Head of caudate nucleus (tissue), 42 donors: ENCODE results near the gene HEXIM1.

Experiments used
- DNase-seq, 42 donors: peaks; one replicate each; pipeline versions ENCODE4 v3.0.0 to v3.0.0-alpha.2; 2020 to 2021; ENCODE audit warnings: mixed read lengths in 7 of 42
- intact Hi-C: fragments of 100-400 bp; cut with DNase I; formaldehyde crosslinking; loops from one replicate; pipeline ENCODE4 v1.15.0; 2022

HEXIM1 gene

DNA sequence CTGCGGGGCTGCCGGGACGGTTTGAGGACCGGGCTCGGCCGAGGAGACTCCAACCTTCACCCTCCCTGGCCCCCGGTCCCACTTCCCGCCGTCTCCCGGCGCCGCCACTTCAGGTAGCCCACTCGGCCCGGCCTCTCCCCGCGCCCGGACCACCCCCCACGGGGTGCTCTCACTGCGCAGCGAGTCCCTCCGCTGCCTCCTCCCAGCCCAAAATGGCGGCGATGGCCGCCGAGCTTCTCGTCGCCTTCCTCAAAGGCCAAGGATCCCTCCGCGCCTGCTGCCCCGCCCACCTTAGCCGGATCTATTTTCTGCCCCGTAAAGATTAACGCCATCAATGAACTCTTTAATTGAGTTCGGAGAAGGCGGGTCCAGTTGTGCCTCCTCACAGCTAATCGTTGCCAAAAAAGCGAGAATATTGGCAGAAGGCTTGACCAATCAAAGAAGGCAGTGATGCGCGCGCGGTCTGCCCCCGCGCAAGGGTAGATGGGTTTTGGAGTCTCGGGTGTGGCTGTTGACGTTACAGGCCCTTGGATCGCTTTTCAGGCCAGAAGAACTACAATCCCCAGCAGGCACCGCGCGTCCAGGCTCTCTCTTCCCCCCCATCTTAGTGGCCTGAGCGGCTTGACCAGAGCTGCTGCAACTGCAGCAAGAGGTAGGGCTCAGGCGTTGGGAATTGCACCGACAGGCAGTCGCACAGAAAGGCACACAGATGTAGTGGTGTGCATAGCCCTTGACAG lies 13.2 kb downstream of the HEXIM1 start, which contains the start of gene HEXIM2:
TSS of gene HEXIM2 (plus strand) at position 588 of the 737 bp plus-strand sequence. CDS start 919 bp downstream, outside the sequence.
- intact Hi-C loops = loop anchor here (5.0 kb wide), 1 partner anchor 156 kb away; the partner anchor contains the start of gene MAP3K14
- peak; percentile 97 to 100 (median 99) for DNase-seq

DNA sequence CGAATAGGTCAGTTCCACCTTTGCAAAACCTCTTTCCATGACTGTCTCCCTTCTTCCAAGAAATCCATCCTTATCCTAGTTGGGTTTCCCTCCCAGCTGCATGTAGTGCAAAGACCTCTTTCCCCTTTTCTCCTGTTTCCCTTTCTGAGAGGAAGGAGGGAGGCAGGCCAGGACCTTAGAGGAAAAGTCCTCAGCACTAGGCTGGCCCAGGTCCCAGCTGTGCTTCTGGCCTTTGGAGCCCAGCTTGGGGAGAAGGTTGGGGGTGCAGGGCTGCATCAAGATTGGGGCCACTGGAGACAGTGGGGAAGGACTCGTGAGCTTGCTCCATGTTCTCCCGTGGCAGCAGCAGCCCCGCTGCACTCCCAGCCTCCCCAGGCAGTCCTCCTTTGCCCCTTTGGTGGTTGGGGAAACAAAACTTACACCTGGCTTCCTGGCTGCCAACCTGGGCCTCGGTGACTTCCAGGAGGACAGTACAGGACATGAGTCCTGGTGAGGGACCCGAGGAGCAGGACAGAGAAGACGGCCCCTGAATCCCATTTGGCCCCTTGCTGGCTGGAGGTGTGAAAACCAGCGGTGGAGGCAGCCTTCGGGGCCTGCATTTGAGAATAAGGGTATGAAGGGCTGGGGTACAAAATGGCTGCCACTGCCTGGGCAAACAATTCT lies 13.9 kb downstream of the HEXIM1 start:
- peak in 11 of 42 donors; percentile 16 to 49 (median 26) for DNase-seq
- intact Hi-C loops = loop anchor here (5.0 kb wide), 1 partner anchor 155 kb away; the partner anchor contains the start of gene MAP3K14

DNA sequence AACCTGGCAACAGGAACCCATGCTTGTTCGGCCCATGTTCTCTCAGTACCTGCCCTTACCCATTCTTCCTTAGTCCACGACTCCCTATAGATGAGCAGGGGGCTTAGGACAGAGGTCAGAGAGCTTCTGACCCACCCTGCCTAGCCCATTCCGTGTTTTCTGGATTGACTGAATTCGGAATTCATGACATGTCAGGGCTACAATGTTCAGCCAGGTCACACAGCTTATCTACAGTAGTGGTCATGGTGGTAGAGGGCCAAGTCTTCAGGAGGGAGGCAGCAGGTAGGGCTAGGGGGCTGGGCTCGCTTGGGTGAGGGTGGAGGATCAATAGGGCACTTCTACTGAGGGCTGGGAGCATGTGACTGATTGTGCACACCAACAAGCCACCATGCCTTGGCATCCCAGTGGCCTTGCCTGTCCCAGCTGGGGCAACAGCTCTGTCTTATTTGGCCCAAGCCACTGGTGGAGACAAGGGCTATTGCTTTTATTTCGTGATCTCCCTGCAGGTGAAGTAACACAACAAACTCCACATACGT lies 16.5 kb downstream of the HEXIM1 start:
- no peak for DNase-seq
- intact Hi-C loops = loop anchor here (5.0 kb wide), 1 partner anchor 152 kb away; the partner anchor contains the start of gene MAP3K14

DNA sequence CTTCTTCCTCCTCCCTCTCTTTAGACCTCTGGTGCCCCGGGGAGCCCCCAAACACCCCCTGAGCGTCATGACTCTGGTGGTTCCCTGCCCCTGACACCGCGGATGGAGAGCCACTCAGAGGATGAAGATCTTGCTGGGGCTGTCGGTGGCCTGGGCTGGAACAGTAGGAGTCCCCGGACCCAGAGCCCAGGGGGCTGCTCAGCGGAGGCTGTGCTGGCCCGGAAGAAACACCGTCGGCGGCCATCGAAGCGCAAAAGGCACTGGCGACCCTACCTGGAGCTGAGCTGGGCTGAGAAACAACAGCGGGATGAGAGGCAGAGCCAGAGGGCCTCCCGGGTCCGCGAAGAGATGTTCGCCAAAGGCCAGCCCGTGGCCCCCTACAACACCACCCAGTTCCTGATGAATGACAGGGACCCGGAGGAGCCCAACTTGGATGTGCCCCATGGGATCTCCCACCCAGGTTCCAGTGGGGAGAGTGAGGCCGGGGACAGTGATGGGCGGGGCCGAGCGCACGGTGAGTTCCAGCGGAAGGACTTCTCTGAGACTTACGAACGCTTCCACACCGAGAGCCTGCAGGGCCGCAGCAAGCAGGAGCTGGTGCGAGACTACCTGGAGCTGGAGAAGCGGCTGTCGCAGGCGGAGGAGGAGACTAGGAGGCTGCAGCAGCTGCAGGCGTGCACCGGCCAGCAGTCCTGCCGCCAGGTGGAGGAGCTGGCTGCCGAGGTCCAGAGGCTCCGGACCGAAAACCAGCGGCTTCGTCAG lies 20.9 kb downstream of the HEXIM1 start:
- intact Hi-C loops = no loop called here
- no peak for DNase-seq

DNA sequence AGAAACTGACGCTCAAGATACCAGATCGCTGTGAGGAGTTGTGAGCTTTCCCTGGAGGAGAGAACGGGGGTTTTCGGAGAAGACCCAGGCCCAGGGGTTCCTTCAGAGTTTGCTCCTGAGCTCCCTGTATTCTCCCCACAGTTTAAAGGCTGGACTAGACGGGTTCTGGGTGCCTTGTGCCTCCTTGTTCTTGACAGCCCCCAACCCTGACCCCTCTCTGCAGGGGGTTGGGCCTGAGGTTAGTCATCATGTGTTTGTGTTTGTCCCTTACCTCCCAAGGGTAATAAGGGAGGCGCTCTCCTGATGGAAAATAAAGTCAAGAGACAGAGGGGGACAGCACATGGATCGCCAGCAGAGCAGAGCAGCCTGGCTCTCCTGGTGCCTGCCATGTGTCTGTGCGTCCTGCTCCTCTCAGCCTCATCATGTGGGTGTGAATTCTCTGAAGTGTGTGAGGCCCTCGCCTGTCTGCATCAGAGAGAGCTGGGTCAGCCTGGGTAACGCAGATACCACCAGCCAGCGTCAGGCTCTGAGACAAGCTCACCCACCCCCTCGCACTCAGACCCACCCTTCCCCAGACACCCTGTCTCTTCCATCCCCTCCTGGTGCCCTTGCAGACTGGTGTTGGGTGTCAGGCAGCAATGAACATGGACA lies 22.1 kb downstream of the HEXIM1 start:
- intact Hi-C loops = no loop called here
- DNase-seq = no peak

DNA sequence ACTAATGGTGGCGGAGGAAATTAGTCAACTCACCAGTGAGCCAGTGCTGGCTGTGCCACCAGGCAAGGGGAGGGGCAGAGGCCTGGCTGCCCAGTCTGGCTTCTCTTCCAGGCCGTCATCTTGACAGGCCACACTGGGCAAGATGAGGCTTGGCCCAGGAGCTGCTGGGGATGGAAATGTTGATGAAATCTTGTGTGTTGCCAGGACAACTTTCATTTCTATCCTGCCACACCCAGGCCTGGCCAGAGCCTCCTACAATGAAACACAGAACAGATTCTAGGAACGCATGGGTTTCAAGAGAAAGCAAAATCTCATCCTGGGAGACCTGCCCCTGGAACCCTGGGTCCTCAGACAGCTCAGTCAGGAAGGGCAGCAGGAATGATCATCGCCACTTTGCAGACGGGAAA lies 22.7 kb downstream of the HEXIM1 start:
- intact Hi-C loops = no loop called here
- peak in 21 of 42 donors; percentile 16 to 71 (median 38) for DNase-seq

DNA sequence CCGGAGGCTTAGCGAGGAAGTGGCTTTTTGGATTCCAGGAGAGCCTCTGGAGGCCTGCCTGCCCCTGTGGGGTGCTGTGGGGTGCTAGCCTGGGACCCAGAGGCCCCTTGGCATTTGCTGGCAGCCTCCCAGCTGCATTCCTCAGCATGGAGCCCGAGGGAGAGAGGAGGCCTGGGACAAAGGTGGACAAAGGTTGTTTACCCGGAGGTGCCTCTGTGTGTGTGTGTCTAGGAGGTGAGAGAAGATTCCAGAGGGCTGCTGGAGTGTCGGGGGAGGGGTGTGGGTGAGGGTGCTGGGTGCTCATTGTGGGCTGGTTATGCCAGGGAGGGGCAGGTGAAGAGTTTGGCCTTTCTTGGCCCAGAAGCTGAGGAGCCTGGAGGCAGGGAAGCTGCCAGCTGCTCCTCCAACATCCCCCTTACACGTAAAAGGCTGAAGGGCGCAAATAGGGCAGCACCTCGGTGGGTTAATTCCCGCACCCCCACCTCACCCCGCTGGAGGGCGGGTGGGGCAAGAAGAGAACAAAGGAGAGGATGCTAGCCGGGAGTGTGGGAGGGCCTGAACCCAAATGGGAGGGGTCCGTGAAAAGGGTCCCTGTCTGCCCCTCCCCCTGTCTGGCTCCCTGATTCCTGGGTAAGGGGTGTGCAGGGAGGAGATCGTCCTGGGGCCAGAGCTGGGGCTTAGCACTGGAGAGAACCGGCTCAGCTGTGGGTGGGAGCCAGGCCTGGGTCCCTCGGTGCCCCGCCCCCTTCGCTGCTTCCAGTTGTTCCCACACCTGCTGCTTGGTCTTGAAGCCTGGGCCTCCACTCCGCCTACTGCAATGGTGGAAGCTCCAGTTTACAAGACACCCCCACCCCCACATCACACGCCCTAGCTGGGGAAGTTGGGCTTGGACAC lies 23.3 kb downstream of the HEXIM1 start:
- intact Hi-C loops = no loop called here
- peak in 5 of 42 donors; percentile 14 to 51 (median 23) for DNase-seq

DNA sequence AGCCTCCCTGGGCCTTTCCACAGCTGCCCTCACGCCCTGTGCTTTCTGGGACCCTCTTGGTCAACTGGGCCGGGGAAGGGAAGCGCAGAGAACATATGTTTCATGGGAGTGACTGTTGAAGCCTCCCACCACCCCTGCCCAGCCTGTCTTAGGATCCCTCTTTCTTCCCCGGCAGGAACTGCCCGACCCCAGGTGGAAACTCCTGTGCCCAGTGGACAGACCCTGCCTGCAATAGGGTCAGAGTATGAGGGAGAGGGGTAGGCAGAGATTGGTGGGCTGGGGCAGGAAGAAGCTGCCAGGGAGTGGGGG lies 23.9 kb downstream of the HEXIM1 start:
- peak in 2 of 42 donors; percentile 9 to 14 for DNase-seq
- intact Hi-C loops = no loop called here

DNA sequence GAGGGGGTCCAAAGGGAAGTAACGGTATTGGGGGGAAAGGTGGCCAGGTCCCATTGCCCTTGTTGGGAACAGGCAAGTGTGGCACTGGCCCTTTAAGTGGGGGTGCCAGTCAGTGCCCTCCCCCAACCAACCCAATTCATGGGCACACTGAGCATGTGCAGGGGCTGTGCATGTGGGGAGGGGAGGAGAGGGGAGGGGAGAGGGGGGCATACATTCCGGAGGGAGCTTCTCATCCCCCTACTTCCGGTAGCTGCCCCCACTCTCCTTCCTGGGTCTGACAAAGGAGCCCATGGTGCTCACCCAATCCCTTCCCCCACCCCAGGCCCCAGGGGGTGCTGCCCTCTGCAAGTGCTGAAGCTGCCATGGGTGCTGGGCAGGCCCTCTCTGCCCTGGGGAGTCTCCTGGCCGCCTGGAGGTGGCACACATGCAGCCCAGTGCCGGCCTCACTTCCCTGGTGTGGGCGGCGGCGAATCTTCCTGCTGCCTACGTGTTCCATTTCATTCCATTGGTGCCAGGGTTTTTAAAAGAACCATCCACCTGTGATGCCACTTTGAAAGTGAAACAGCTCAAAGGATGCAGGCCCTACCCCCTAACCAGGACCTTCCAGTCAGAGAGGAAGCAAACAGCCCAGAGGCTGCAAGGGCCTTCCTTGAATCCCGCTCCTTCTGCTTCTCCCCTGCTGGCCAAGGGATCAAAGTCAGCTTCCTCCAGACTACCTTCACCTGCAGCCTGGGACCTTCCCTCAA lies 24.4 kb downstream of the HEXIM1 start:
- intact Hi-C loops = no loop called here
- peak; percentile 80 to 95 (median 89) for DNase-seq

DNA sequence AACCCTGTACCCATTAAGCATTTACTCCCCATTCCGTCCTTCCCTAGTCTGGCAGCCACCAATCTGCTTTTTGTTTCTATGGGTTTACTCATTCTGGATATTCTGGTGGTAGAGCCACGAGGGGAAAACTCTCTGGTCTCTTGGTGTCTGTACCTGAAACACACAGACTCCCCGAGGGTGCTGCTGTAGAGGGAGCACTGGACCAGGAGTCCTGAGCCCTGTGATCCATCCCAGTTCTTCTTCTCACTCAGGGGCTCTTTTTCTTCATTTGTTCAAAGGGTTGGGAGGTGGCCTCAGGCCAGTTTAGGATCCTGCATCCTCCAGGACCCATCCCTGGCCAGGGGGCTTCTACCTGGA lies 27.5 kb downstream of the HEXIM1 start:
- no peak for DNase-seq
- intact Hi-C loops = no loop called here

DNA sequence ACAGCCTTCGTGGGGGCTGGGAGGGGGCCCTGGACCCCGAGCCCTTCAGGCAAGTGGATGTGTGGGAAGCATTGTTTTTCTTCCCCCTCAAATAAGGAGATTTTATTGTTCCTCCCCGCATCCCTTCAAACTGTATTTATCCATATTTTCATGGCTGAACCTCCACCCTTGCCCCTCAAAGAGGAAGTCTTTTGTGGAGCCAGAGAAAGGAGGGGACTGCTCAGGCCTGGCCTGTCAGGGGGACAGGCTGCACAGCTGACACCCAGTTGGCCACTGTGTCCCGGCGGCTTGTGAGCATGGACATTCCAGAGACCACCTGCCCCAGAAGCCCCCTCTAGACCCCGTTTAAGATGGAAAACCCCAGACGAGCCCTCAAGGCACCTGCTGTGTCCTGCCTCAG lies 29.3 kb downstream of the HEXIM1 start:
- no peak for DNase-seq
- intact Hi-C loops = no loop called here

DNA sequence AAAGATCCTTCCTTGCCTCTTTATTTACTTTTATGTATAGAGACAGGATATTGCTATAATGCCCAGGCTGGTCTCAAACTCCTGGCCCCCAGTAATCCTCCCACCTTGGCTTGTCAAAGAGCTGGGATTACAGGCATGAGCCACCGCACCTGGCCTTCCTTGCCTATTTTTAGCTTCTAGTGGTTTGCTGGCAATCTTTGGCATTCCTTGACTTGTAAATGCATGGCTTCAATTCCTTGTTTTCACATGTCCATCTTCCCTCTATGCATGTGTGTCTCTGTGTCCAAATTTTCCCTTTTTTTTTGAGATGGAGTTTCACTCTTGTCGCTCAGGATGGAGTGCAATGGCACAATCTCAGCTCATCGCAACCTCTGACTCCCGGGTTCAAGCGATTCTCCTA lies 35.9 kb downstream of the HEXIM1 start:
- intact Hi-C loops = no loop called here
- no peak for DNase-seq

DNA sequence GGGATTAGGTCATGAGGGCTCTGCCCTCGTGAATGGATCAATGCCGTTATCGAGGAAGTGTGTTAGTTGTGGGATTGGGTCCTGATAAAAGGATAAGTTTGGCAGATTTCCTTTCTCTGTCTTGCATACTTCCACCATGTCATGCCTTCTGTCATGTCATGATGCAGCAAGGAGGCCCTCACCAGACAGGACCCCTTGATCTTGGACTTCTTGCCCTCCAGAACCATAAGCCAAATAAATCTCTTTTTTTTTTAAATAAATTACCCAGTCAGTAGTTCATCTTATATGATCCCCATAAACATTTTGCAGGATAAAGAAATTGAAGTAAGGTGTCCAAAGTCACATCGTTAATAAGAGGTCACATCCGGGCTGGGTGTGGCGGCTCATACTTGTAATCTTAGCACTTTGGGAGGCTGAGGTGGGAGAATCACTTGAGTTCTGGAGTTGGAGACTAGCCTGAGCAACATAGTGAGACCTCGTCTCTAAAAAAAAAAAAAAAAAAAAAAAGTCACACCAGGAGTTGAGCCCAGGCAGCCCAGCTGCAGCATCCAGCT lies 38.6 kb downstream of the HEXIM1 start:
- intact Hi-C loops = no loop called here
- DNase-seq = no peak

DNA sequence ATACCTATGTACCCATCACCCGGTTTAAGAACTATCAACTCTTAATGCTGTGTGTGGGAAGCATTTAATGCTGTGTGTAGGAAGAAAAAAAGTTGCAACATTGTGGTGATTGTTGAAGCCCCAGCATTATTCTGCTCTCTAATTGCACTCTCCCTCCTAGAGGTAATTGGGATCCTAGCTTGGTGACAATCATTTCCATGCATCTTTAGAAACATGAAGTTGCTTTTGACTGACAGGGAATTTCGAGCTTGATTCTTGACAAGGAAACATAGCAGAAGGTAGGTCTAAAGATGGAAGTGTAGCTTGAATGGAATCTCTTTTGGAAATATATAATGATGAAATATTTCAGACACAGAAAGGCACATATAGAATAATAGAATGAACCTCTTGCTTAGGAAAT lies 40.7 kb downstream of the HEXIM1 start:
- no peak for DNase-seq
- intact Hi-C loops = no loop called here

DNA sequence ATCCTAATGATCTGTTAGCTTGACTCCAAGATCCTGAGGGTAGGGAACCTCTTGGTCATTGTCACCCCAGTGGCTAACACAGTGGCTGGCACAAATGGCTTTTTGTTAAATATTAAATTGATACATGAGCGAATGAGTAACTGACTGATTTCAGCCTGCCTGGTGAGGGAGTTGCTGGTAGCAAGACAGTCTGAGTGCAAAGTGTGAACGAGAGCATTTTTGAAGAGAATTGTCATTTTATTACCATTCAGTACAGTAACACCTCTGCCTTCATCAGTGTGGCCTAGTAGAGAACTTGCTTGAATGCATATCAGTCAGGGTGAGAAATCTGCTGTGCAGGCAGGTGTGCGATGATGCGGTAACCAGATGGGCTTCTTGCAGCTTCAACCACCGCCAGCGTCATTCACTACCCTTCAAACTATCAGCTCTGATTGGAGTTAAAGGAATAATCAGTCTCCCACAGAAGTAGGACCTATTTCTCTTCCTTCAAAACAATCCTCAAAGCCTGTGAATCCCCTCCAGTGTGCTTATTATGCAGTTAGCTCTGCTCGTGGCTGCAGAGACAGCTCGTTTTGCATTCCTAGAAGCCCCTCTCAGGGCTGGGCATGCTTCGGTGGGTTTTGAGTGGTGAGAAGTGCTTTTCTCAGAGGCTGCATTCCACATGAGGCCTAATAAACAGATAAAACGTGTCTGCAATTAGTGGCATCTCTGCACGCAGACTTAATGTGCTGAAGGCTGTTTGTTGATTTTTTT lies 42.4 kb downstream of the HEXIM1 start:
- DNase-seq = peak in 9 of 42 donors; percentile 10 to 56 (median 25)
- intact Hi-C loops = no loop called here

DNA sequence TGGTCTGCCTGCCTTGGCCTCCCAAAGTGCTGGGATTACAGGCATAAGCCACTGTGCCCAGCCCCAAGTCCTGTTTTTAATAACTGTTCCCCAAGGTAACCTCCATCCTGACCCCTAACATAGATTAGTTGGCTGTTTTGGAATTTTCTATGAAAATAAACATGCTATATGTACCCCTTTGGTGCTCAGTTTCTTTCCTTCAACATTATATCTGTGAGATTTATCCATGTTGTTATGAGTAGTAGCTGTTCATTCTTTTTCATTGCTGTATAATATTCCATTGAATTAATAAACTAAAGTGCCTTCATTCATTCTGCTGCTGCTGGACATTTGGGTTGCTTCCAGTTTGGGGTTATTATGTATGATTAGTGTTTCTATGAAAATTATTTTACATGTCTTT lies 47.1 kb downstream of the HEXIM1 start:
- DNase-seq = no peak
- intact Hi-C loops = loop anchor here (5.0 kb wide), 1 partner anchor 43 kb away; no protein-coding TSS in a partner anchor
